Right cardiac atrium (tissue), 5 donors: ENCODE measurements around the gene IL1RN. TPM values are rescaled to one million over a fixed set of nuclear protein-coding genes. Genes with fewer than 3 reads are reported as not detected.

Experiments used
- ATAC-seq, 2 donors: fragments of 200-7000 bp; cut with Tn5 transposase; one replicate each; pipeline versions ENCODE4 v1.8.0 to v1.9.1; 2020; ENCODE audit warnings: moderate library complexity in 2 of 2, mild to moderate bottlenecking in 1 of 2
- DNase-seq, 3 donors: peaks; one replicate each; pipeline ENCODE4 v3.0.0-alpha.2; 2020
- H3K27ac ChIP-seq: one replicate; pipeline ENCODE4 v1.5.1; 2013; ENCODE audit warnings: mild to moderate bottlenecking, low read length, control low read depth, moderate library complexity
- H3K27me3 ChIP-seq: one replicate; pipeline ENCODE4 v1.6.1; 2013; ENCODE audit not compliant: control insufficient read depth, insufficient read depth
- H3K4me1 ChIP-seq: one replicate; pipeline ENCODE4 v1.6.1; 2013; ENCODE audit warnings: low read length; ENCODE audit not compliant: control insufficient read depth, insufficient read depth
- H3K4me3 ChIP-seq: one replicate; pipeline ENCODE4 v1.5.1; 2013; ENCODE audit warnings: low read length, control low read depth
- H3K9me3 ChIP-seq: one replicate; pipeline ENCODE4 v1.6.1; 2013; ENCODE audit warnings: low read length; ENCODE audit not compliant: control insufficient read depth
- WGBS: extraction: QIAGEN DNeasy Blood & Tissue Kit; methylation state at CpG from one replicate; pipeline ENCODE4 v1.1.7; 2013; 5-methylcytosine and 5-hydroxymethylcytosine counted together
- intact Hi-C, 4 donors: fragments of 100-400 bp; cut with DNase I; formaldehyde crosslinking; loops; one replicate each; pipeline versions ENCODE4 v1.11.0 to v1.14.0; 2022 to 2023
- polyA plus RNA-seq: library from polyadenylated mRNA; stranded (reverse); fragments of 200-250 nt; gene quantifications from one replicate; pipeline ENCODE4 v1.2.3, GENCODE V29; 2013
- total RNA-seq, 4 donors: library from RNA; stranded (reverse); fragmentation: NEBNext Ultra II Directional; extraction: Animal tissue kit (Norgen Biotek cat#: 25700); gene quantifications; one replicate each; pipeline ENCODE4 v1.2.1, GENCODE V29; 2021
- donor health status: healthy with polysubstance abuse.
- donor health status: DM: no; HTN: yes; CAD: no.
- donor health status: DM: no; HTN: no; CAD: no.
- donor health status: DM: no; HTN: yes; CAD: no; lungs with severe emphysema.
- donor health status: DM: yes; HTN: yes; CAD: no.

Gene IL1RN
- total and polyA plus RNA-seq, 5 donors: 0.45 to 1.1 (median 0.71) TPM

DNA sequence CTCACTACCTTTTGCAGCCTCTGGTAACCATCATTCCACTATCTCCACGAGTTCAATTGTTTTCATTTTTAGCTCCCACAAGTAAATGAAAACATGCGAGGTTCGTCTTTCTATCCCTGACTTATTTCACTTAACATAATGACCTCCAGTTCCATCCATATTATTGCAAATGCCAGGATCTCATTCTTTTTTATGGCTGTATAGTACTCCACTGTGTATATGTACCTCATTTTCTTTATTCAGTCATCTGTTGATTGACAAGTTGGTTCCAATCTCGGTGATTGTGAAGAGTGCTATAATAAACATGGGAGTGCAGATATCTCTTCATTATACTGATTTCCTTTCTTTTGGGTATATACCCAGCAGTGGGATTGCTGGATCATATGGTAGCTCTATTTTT, 16.9 kb downstream of the IL1RN start:
- no peak overlapping the region for H3K4me3 ChIP-seq
- H3K27ac ChIP-seq: no peak overlapping the region
- 79% methylated on average over 4 of the region's 4 CpGs for WGBS
- H3K9me3 ChIP-seq: no peaks in the 10 kb centered on the region
- H3K4me1 ChIP-seq: no peaks in the 10 kb centered on the region
- no peaks in the 10 kb centered on the region for H3K27me3 ChIP-seq
- ATAC-seq: no peak
- intact Hi-C loops: no loop called here
- no peak for DNase-seq

DNA sequence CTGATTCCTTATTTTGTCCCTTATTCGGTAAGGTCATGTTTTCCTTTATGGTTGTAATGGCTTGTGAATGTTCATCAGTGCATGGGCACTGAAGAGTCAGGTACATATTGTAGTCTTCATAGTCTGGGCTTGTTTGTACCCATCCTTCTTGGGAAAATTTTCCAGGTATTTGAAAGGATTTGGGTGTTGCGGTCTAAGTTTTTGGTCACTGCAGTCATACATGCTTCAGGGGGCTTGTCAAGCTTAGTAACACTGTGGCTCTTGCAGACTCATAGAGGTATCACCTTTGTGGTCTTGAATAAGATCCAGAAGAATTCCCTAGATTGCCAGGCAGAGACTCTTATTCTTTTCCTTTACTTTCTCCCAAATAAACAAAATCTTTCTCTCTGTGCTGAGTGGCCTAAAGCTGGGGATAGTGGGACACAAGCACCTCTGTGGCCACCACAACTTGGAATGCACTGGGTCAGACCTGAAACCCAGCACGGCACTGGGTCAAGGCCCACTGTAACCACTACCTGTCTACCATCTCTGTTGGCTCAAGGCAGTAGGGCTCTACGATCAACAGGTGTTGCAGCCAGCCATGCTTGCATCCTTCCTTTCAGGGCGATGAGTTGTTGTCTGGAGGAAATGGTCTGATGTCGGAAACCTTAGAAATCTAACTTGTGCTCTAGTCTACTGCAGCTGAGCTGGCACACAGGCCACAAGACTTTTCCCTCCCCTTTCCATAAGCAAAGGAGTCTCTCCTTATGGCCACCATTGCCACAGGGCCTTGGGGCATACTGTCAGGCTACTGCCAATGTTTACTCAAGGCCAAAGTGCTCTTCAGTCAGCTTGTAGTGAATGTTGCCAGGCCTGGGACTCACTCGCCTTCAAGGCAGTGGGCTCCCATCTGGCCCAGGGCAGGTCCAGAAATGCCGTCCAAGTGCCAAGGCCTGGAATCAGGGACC, 21.5 kb downstream of the IL1RN start:
- DNase-seq: no peak
- no peaks in the 10 kb centered on the region for H3K9me3 ChIP-seq
- no peak overlapping the region for H3K4me3 ChIP-seq
- no peaks in the 10 kb centered on the region for H3K4me1 ChIP-seq
- intact Hi-C loops: no loop called here
- no peak for ATAC-seq
- no peak overlapping the region for H3K27ac ChIP-seq
- H3K27me3 ChIP-seq: no peaks in the 10 kb centered on the region
- WGBS: 78% methylated on average over 8 of the region's 8 CpGs

- no peaks in the 10 kb centered on the region for H3K4me1 ChIP-seq
- peaks cover 1% of the 10 kb centered on the region for H3K27me3 ChIP-seq
- H3K4me3 ChIP-seq: no peak overlapping the region
- no peaks in the 10 kb centered on the region for H3K9me3 ChIP-seq
- WGBS: 85% methylated on average over 1 of the region's 1 CpG
- DNase-seq (no peak), ATAC-seq (no peak)
- H3K27ac ChIP-seq: no peak overlapping the region
- intact Hi-C loops: no loop called here
These were observed 22.3 kb downstream of the IL1RN start for GRCh38 chr2:113149553-113150257.

DNA sequence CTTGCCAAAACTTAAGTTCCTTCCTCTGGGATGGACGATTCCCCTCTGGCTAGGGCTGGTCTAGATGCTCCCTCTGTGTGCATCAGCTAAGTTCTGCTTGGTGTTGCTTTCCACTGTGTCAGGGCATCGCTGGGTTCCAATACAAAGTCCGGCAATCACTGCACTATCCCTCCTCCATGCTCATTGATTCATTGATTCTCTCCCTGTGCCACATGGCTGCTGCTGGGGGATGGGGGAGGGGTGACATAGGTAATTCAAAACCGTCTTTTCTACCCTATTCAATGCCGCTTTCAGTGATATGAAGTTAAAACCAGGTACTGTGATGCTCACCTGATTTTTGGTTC, 22.8 kb downstream of the IL1RN start:
- Histone ChIP-seq H3K27ac (no peak overlapping the region), H3K4me3 (no peak overlapping the region), H3K4me1 (no peaks in the 10 kb centered on the region), H3K27me3 (peaks cover 4% of the 10 kb centered on the region), H3K9me3 (no peaks in the 10 kb centered on the region)
- intact Hi-C loops: no loop called here
- WGBS: 82% methylated on average over 5 of the region's 5 CpGs
- DNase-seq (no peak), ATAC-seq (no peak)

DNA sequence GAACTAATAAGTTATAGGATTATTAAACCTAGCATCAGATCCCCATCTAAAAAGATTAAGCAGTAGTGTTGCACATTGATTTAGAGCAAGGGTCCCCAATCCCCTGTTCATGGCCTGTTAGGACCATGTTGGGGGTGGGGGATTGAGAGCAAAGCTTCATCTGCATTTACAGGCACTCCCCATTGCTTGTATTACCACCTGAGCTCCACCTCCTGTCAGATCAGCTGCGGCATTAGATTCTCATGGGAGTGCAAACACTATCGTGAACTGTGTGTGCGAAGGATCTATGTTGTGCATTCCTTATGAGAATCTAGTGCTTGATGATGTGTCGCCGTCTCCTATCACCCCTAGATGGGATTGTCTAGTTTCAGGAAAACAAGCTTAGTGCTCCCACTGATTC, 27.9 kb downstream of the IL1RN start:
- Histone ChIP-seq H3K9me3 (no peaks in the 10 kb centered on the region), H3K27me3 (peaks cover 10% of the 10 kb centered on the region), H3K27ac (no peak overlapping the region), H3K4me3 (no peak overlapping the region), H3K4me1 (no peaks in the 10 kb centered on the region)
- ATAC-seq (no peak), DNase-seq (no peak)
- 90% methylated on average over 5 of the region's 5 CpGs for WGBS
- intact Hi-C loops: no loop called here

GRCh38 chr2:113156278-113157117, 29.1 kb downstream of the IL1RN start:
- no peaks in the 10 kb centered on the region for H3K4me1 ChIP-seq
- H3K4me3 ChIP-seq: peak overlapping the region; percentile 61
- peaks cover 10% of the 10 kb centered on the region for H3K27me3 ChIP-seq
- DNase-seq (no peak), ATAC-seq (no peak)
- WGBS: 48% methylated on average over 10 of the region's 10 CpGs
- intact Hi-C loops: no loop called here
- no peak overlapping the region for H3K27ac ChIP-seq
- H3K9me3 ChIP-seq: no peaks in the 10 kb centered on the region

GRCh38 chr2:113157118-113157896, 29.9 kb downstream of the IL1RN start:
- ATAC-seq (peak; percentile 43 to 76), DNase-seq (peak in 1 of 3 donors; percentile 62)
- Histone ChIP-seq H3K27me3 (peaks cover 10% of the 10 kb centered on the region), H3K4me3 (peak overlapping the region; percentile 61), H3K9me3 (no peaks in the 10 kb centered on the region), H3K27ac (no peak overlapping the region), H3K4me1 (no peaks in the 10 kb centered on the region)
- 1% methylated on average over 92 of the region's 92 CpGs for WGBS
- intact Hi-C loops: no loop called here

DNA sequence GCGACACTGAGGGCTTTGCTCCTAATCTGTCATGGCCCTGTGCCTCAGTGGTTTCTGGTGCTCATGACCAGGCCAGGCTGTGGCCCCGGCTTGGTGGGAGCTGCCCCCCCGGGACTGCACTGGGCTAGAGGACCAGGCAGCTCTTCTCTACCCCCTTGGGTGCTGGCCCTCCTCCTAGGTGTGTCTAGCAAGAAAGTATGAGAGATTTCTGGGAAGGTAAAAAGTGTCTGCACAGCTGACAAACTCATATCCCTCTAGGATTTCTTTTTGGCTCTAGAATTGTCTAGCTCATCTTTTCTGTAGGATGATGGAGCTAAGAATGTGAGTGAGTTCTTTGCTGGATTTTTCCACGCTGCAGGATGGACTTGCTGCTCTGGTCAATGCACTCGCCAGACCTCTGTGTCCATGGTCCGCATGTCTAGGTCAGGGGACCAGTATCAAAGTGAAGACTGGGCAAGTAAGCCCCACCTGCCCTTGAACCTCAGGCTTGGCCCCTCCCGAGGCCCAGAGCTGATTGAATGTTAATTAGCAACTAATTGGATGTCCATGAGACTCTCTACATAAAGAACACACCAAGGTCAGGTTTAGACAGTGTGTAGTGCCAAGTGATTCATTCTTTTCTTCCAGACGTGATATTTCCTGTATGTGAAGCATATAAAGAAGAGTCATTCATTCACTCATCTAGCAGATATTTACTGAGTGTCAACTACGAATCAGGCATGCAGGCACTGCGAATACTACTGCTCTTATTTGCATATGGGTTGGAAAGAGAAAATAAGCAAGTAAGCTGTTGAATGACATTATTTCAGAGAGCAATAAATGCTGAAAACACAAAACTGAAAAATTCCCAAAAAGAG, 30.7 kb downstream of the IL1RN start:
- 56% methylated on average over 10 of the region's 10 CpGs for WGBS
- intact Hi-C loops: no loop called here
- ATAC-seq (peak in 1 of 2 donors; percentile 22), DNase-seq (no peak)
- H3K4me1 ChIP-seq: no peaks in the 10 kb centered on the region
- H3K9me3 ChIP-seq: no peaks in the 10 kb centered on the region
- peak overlapping the region; percentile 61 for H3K4me3 ChIP-seq
- H3K27ac ChIP-seq: no peak overlapping the region
- peaks cover 10% of the 10 kb centered on the region for H3K27me3 ChIP-seq

- Histone ChIP-seq H3K27me3 (peaks cover 10% of the 10 kb centered on the region), H3K27ac (no peak overlapping the region), H3K4me1 (no peaks in the 10 kb centered on the region), H3K9me3 (no peaks in the 10 kb centered on the region), H3K4me3 (no peak overlapping the region)
- WGBS: 76% methylated on average over 4 of the region's 4 CpGs
- ATAC-seq (no peak), DNase-seq (no peak)
- intact Hi-C loops: no loop called here
These were observed 31.6 kb downstream of the IL1RN start for GRCh38 chr2:113158884-113159553.
